ENCODE measurements around the gene ARHGAP15.

GRCh38 chr2:143730953-143731260 is 601.7 kb downstream of the ARHGAP15 start:
- TF ChIP-seq, protein P1, sequence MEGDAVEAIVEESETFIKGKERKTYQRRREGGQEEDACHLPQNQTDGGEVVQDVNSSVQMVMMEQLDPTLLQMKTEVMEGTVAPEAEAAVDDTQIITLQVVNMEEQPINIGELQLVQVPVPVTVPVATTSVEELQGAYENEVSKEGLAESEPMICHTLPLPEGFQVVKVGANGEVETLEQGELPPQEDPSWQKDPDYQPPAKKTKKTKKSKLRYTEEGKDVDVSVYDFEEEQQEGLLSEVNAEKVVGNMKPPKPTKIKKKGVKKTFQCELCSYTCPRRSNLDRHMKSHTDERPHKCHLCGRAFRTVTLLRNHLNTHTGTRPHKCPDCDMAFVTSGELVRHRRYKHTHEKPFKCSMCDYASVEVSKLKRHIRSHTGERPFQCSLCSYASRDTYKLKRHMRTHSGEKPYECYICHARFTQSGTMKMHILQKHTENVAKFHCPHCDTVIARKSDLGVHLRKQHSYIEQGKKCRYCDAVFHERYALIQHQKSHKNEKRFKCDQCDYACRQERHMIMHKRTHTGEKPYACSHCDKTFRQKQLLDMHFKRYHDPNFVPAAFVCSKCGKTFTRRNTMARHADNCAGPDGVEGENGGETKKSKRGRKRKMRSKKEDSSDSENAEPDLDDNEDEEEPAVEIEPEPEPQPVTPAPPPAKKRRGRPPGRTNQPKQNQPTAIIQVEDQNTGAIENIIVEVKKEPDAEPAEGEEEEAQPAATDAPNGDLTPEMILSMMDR (IDR thresholded peaks at IDR 0.05) = no peak
- TF ChIP-seq POLR2A (IDR thresholded peaks at IDR 0.05) = no peak
